ENCODE results near the gene CLIP1.
"Not testable (repeated sequence)": the region's sequence is repeated elsewhere in the genome, so short reads cannot be mapped to it uniquely, and the experiment has no call there.

The CLIP1 gene

DNA sequence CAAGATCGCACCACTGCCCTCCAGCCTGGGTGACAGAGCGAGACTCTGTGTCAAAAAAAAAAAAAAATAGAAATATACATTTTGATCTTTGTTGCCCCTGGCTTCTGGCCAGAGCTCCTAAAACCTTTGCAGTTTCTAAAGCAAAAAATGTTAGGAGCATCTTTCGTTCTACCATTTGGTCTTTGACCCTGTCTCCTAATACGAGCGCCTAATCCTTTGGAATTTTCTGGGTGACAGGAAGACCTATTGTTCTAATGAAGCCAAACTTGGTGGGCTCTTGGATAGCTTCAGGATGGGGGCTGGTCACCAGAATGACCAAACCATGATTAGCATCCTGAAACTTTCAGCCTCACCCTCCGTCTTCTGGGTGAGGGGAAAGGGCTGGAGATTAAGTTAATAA is 32.3 kb upstream of the CLIP1 start:
- in situ Hi-C loops (cut with HindIII; ENCODE audit: low pct_unique_long_range_greater_than_20kb, low sequenced_read_pairs): no loop called here
- no peak for TF ChIP-seq JUND (IDR thresholded peaks at IDR 0.05; ENCODE audit: low read depth)
- DNase-seq (ENCODE audit: low read depth in 1 of 2, low spot score in 1 of 2): no peak

DNA sequence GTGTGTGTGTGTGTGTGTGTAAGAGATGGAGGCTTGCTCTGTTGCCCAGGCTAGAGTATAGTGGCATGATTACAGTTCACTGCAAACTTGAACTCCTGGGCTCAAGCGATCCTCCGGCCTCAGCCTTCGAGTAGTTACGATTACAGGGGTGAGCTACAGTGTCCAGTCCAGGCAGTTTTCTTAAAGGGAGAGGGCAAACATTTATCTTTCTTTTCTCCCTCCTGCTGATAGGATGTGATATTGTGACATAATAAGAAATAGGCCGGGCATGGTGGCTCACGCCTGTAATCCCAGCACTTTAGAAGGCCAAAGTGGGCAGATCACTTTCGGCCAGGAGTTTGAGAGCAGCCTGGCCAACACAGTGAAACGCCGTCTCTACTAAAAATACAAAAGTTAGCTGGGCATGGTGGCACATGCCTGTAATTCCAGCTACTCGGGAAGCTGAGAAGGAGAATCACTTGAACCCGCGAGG is 31.8 kb upstream of the CLIP1 start:
- no peak for DNase-seq (ENCODE audit: low read depth in 1 of 2, low spot score in 1 of 2)
- TF ChIP-seq JUND (IDR thresholded peaks at IDR 0.05; ENCODE audit: low read depth): no peak
- in situ Hi-C loops (cut with HindIII; ENCODE audit: low pct_unique_long_range_greater_than_20kb, low sequenced_read_pairs): no loop called here

DNA sequence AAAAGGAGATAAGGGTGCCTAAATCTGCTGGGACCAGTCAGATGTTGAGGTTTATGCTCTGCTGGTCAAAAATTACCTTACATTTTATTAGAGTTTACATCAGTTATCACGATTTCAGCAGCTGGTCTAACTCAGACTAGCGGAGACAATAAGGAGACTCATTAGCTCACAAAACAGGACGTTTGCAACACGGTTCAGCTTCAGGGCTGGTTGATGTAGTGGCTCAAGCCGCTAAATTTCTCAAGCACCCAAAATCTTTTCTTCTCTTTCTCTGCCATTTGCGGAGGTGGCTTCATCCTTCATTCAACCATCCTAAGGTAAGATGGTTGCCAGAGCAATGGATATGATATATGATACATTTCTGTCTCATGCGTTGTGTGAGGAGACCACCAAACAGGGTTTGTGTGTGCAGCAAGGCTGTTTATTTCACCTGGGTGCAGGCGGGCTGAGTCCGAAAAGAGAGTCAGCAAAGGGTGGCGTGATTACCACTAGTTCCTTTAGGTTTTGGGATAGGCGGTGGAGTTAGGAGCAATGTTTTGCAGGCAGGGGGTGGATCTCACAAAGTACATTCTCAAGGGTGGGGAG is 30.3 kb upstream of the CLIP1 start:
- TF ChIP-seq JUND (IDR thresholded peaks at IDR 0.05; ENCODE audit: low read depth): no peak
- in situ Hi-C loops (cut with HindIII; ENCODE audit: low pct_unique_long_range_greater_than_20kb, low sequenced_read_pairs): no loop called here
- no peak for DNase-seq (ENCODE audit: low read depth in 1 of 2, low spot score in 1 of 2)

DNA sequence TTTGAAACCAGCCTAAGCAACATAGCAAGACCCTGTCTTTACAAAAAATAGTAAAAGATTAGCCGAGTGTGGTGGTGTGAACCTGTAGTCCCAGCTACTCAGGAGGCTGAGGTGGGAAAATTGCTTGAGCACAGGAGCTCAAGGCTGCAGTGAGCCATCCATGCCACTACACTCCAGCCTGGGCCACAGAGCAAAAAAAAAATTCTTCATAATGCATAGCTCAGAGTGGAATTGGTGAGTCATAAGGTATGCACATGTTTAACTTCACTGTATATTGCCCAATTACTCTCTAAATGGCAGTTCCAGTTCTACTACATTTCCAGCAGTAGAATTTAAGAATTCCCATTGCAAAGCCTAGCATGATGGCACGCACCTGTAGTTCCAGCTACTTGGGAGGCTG is 26.8 kb upstream of the CLIP1 start:
- in situ Hi-C loops (cut with HindIII; ENCODE audit: low pct_unique_long_range_greater_than_20kb, low sequenced_read_pairs): no loop called here
- peak; percentile 84 for TF ChIP-seq JUND (IDR thresholded peaks at IDR 0.05; ENCODE audit: low read depth)
- DNase-seq (ENCODE audit: low read depth in 1 of 2, low spot score in 1 of 2): peak in 1 of 2 experiments; percentile 95

DNA sequence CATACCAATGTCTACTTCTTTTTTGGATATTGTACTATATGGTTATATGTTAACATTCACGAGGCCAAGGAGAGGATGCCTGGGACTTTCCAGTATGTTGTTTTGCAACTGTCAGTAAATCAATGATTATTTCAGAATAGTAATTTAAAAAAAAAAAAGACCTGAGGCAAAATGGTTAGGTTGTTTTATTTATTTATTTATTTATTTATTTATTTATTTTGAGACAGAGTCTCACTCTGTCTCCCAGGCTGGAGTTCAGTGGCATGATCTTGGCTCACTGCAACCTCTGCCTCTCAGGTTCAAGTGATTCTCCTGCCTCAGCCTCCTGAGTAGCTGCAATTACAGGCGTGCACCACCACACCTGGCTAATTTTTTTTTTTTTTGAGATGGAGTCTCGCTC is 25.4 kb upstream of the CLIP1 start:
- in situ Hi-C loops (cut with HindIII; ENCODE audit: low pct_unique_long_range_greater_than_20kb, low sequenced_read_pairs); DNase-seq (ENCODE audit: low read depth in 1 of 2, low spot score in 1 of 2): not testable (repeated sequence)

DNA sequence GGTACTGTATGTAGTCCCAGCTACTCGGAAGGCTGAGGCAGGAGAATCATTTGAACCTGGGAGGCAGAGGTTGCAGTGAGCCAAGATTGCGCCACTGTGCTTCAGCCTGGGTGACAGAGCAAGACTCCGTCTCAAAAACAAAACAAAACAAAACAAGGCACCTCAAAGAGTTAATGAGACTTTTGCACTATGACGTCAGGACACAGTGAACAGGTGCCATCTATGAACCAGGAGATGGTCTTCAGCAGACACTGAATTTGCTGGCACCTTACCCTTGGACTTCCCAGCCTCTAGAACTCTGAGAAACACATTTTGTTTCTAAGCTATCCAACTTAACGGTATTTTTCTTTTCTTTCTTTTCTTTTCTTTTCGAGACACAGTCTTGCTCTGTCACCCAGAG is 23.9 kb upstream of the CLIP1 start:
- in situ Hi-C loops (cut with HindIII; ENCODE audit: low pct_unique_long_range_greater_than_20kb, low sequenced_read_pairs): not testable (repeated sequence)

DNA sequence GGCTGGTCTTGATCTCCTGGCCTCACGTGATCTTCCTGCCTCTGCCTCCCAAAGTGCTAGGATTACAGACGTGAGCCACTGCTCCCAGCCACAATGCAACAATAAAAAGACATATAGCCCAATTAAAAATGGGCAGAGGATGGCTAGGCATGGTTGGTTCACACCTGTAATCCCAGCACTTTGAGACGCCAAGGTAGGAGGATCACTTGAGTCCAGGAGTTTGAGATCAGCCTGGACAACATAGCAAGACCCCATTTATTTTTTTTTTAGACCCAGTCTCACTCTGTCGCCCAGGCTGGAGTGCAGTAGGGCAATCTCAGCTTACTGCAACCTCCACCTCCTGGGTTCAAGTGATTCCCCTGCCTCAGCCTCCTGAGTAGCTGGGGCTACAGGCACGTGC is 21.6 kb upstream of the CLIP1 start:
- DNase-seq (ENCODE audit: low read depth in 1 of 2, low spot score in 1 of 2); in situ Hi-C loops (cut with HindIII; ENCODE audit: low pct_unique_long_range_greater_than_20kb, low sequenced_read_pairs): not testable (repeated sequence)

More for the DNA sequence above, 23.9 kb upstream of the CLIP1 start:
- not testable (repeated sequence) for DNase-seq (ENCODE audit: low read depth in 1 of 2, low spot score in 1 of 2)

DNA sequence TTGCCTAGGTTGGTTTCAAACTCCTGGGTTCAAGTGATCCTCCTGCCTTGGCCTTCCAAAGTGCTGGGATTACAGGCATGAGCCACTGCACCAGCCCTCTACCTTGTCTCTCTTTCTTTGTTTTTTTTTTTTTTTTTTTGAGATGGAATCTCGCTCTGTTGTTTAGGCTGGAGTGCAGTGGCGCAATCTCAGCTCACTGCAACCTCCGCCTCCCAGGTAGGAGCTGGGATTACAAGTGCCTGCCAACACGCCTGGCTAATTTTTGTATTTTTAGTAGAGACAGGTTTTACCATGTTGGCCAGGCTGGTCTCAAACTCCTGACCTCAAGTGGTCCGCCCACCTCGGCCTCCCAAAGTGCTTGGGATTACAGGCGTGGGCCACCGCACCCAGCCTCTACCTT is 16.4 kb upstream of the CLIP1 start:
- DNase-seq (ENCODE audit: low read depth in 1 of 2, low spot score in 1 of 2): peak in 1 of 2 experiments; percentile 26
- in situ Hi-C loops (cut with HindIII; ENCODE audit: low pct_unique_long_range_greater_than_20kb, low sequenced_read_pairs): not testable (repeated sequence)

DNA sequence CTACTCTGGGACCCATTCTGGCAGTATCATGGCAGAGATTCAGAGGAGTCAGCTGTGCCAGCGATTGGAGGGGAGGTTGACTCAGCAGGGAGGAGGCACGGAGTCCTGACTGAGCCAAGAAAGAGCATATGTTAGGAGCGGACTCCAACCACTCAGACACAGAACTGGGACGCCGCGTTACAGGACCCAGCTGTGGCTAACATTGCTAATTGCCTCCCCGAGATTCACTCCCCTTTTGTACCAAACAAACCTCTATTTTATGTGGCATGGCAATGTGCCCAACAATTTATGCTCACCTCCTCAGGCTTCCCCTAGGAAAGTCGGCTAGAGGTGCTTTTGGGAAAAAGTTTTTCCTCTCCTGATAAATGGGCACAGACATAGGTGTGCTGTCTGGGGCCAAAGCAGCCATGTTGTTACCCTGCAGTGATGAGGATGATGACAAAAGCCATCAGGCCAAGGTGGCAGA is 15.2 kb upstream of the CLIP1 start:
- no peak for TF ChIP-seq JUND (IDR thresholded peaks at IDR 0.05; ENCODE audit: low read depth)
- no peak for DNase-seq (ENCODE audit: low read depth in 1 of 2, low spot score in 1 of 2)
- in situ Hi-C loops (cut with HindIII; ENCODE audit: low pct_unique_long_range_greater_than_20kb, low sequenced_read_pairs): no loop called here

DNA sequence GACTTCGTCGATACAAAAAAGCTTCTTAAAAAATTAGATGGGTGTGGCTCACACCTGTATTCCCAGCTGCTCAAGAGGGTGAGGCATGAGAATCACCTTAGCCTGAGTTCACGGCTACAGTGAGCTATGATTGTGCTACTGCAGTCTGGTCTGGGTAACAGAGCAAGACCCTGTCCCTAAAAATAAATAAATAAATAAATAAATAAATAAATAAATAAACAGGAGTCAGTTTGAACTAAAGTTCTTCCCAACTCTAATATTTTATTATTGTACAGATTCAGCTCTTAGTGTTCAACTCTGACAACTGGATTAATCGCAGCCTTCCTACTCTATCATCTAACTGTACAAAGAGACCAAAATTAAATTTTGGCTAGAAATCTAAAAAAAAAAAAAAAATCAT is 12.7 kb upstream of the CLIP1 start:
- no peak for DNase-seq (ENCODE audit: low read depth in 1 of 2, low spot score in 1 of 2)
- in situ Hi-C loops (cut with HindIII; ENCODE audit: low pct_unique_long_range_greater_than_20kb, low sequenced_read_pairs): no loop called here
- TF ChIP-seq JUND (IDR thresholded peaks at IDR 0.05; ENCODE audit: low read depth): no peak

DNA sequence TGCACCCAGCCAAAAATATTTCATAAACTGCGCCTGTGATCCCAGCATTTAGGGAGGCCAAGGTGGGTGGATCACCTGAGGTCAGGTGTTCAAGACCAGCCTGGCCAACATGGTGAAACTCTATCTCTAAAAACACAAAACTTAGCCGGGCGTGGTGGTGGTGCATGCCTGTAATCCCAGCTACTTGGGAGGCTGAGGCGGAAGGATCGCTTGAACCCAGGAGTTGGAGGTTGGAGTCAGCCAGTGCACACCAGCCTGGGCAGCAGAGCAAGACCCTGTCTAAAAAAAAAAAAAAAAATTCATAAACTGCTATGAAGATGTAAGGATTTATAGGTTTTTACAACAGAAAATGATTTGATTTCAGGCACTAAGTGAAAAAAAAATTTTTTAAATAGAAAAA is 6.6 kb upstream of the CLIP1 start:
- in situ Hi-C loops (cut with HindIII; ENCODE audit: low pct_unique_long_range_greater_than_20kb, low sequenced_read_pairs); DNase-seq (ENCODE audit: low read depth in 1 of 2, low spot score in 1 of 2): not testable (repeated sequence)

DNA sequence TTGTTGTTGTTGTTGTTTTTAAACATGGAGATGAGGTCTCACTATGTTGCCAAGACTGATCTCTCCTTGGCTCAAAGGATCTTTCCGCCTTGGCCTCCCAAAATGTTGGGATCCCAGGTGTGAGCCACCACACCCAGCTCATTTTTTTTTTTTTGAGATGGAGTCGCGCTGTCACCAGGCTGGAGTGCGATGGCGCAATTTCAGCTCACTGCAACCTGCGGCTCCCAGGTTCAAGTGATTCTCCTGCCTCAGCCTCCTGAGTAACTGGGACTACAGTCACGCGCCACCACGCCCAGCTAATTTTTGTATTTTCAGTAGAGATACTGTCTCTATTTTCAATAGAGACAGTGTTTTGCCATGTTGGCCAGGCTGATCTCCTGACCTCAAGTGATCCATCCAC is 4.9 kb upstream of the CLIP1 start:
- in situ Hi-C loops (cut with HindIII; ENCODE audit: low pct_unique_long_range_greater_than_20kb, low sequenced_read_pairs): no loop called here
- TF ChIP-seq JUND (IDR thresholded peaks at IDR 0.05; ENCODE audit: low read depth): no peak
- no peak for DNase-seq (ENCODE audit: low read depth in 1 of 2, low spot score in 1 of 2)

DNA sequence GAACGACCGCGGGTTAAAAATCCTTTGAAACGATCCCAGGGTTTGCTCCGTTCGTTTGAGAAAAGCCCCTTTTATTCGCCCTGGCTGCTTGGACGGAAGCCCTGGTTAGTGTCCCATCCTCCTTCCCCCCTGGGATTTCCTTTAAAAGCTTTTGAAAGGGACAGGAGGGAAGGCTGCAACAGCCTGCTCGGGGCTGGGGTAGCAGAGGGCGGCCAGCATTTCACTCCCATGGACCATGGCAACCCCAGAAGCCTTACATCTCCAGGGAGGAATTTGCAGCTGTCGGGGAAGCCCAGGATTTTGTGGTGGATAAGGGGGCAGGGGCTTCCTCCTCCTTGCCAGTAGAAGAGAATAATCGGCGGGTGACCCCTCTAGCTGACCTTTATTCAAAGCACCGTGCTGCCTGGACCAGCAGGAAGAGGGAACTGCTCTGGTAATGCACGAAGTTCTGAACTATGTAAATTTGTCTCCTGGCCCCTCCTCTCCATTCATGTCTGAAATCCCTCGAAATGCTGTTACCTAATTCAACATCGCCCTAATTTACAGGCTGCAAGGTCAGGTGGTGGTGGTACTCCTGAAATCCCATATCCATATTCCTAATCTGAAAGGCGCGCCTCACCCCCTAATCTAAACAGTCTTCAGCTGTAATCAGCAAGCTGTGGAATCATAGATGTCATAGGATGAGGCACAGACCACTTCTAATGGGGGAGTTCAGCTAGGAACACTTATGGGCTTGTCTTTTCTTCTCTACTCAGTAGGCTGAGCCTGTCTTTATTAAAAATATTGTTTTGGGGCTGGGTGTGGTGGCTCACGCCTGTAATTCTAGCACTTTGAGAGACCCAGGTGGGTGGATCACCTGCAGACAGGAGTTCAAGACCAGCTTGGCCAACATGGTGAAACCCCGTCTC is 1.0 kb upstream of the CLIP1 start:
- in situ Hi-C loops (cut with HindIII; ENCODE audit: low pct_unique_long_range_greater_than_20kb, low sequenced_read_pairs): no loop called here
- peak in 1 of 2 experiments; percentile 42 for DNase-seq (ENCODE audit: low read depth in 1 of 2, low spot score in 1 of 2)
- no peak for TF ChIP-seq JUND (IDR thresholded peaks at IDR 0.05; ENCODE audit: low read depth)

Data from T47D (cell line).